SIG-M5 treated with dmso at 0.1 percent for 504 hours (cell line): ENCODE measurements around the gene KCND3.
"Not testable (repeated sequence)": the region's sequence is repeated elsewhere in the genome, so short reads cannot be mapped to it uniquely, and the experiment has no call there.

Experiments used
- DNase-seq: peaks from one replicate; lab custom pipeline; 2025; ENCODE audit not compliant: unreplicated experiment; lab: John Stamatoyannopoulos, UW

The KCND3 gene

GRCh38 chr1:111818546-111818945 lies 170.9 kb downstream of the KCND3 start:
- DNase-seq: no peak

- DNase-seq: no peak
Observed at GRCh38 chr1:111818081-111818480, 171.4 kb downstream of the KCND3 start.

GRCh38 chr1:111814642-111815041 lies 174.8 kb downstream of the KCND3 start:
- no peak for DNase-seq

- no peak for DNase-seq
Observed at GRCh38 chr1:111814305-111814628, 175.2 kb downstream of the KCND3 start.

- DNase-seq: no peak
Observed at GRCh38 chr1:111813440-111814304, 175.8 kb downstream of the KCND3 start.

GRCh38 chr1:111812306-111812705 lies 177.2 kb downstream of the KCND3 start:
- DNase-seq: no peak

- no peak for DNase-seq
Observed at GRCh38 chr1:111811891-111812290, 177.6 kb downstream of the KCND3 start.

- no peak for DNase-seq
Observed at GRCh38 chr1:111805251-111805650, 184.2 kb downstream of the KCND3 start.

GRCh38 chr1:111804776-111805175 lies 184.7 kb downstream of the KCND3 start:
- DNase-seq: no peak

- no peak for DNase-seq
Observed at GRCh38 chr1:111803951-111804350, 185.5 kb downstream of the KCND3 start.

GRCh38 chr1:111802984-111803383 lies 186.5 kb downstream of the KCND3 start:
- no peak for DNase-seq

GRCh38 chr1:111802110-111802509 lies 187.4 kb downstream of the KCND3 start:
- no peak for DNase-seq

GRCh38 chr1:111801071-111801850 lies 188.2 kb downstream of the KCND3 start:
- DNase-seq: no peak

GRCh38 chr1:111799722-111800121 lies 189.7 kb downstream of the KCND3 start:
- DNase-seq: not testable (repeated sequence)

GRCh38 chr1:111798580-111798979 lies 190.9 kb downstream of the KCND3 start:
- DNase-seq: no peak

GRCh38 chr1:111795401-111795800 lies 194.1 kb downstream of the KCND3 start:
- DNase-seq: no peak

- no peak for DNase-seq
Observed at GRCh38 chr1:111793923-111794322, 195.5 kb downstream of the KCND3 start.

- DNase-seq: no peak
Observed at GRCh38 chr1:111792249-111792648, 197.2 kb downstream of the KCND3 start.

GRCh38 chr1:111791776-111792175 lies 197.7 kb downstream of the KCND3 start:
- DNase-seq: no peak

GRCh38 chr1:111789666-111790316 lies 199.7 kb downstream of the KCND3 start:
- peak; percentile 76 for DNase-seq

- DNase-seq: no peak
Observed at GRCh38 chr1:111789142-111789541, 200.3 kb downstream of the KCND3 start.
